HTERT RPE-1 (cell line): Measurements from ENCODE around the gene GRM1.

Source experiments
- in situ Hi-C: fragments of 300-500 bp; cut with MboI; formaldehyde crosslinking; loops from 4 replicates; pipeline ENCODE4 v1.14.3; 2020; ENCODE audit warnings: low sequenced_read_pairs

GRM1 gene

DNA sequence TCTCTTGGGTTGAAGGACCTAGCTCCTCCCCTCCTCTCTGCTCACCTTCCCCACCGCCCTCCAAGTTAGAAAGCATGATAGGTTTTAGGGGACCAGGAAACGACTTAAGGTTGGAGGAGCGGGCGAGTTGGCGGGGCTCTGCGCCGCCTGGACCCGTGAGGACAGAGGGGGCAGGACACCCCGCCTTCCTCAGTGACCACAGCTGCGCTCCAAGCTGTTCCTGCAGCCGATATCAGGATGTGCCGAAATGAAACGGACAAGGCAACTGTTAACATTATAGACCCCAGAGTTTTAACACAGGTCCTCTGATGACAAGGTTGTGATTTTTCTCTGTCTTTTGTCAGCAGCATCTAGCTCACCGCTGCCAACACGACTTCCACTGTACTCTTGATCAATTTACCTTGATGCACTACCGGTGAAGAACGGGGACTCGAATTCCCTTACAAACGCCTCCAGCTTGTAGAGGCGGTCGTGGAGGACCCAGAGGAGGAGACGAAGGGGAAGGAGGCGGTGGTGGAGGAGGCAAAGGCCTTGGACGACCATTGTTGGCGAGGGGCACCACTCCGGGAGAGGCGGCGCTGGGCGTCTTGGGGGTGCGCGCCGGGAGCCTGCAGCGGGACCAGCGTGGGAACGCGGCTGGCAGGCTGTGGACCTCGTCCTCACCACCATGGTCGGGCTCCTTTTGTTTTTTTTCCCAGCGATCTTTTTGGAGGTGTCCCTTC lies at the start of gene GRM1:
TSS of gene GRM1 (plus strand) at position 212 of the 722 bp plus-strand sequence. CDS start at position 668, 456 bp downstream.
- in situ Hi-C loops = no loop called here

GRCh38 chr6:146009338-146009737 lies 19.5 kb upstream of the GRM1 start:
- in situ Hi-C loops = no loop called here

GRCh38 chr6:146014233-146014632 lies 14.6 kb upstream of the GRM1 start:
- in situ Hi-C loops = no loop called here

DNA sequence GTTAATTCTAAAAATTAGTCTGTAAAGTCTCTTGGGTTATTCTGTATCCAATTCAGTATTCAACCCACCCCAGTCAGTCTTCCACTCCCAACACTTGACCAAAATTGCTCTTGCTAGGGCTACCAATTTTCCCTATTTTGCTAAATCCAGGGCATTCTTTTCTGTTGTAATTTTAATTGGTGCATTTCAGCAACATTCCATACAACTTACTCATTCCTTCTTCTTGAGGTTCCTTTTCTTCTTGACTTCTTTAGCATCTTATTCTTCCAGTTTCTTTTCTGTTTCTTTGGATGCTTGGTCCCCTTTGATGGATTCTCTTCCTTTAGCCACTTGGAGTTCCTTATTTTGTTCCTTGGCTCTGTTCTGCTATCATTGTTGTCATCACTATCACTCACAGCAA lies 11.2 kb upstream of the GRM1 start:
- in situ Hi-C loops = no loop called here

DNA sequence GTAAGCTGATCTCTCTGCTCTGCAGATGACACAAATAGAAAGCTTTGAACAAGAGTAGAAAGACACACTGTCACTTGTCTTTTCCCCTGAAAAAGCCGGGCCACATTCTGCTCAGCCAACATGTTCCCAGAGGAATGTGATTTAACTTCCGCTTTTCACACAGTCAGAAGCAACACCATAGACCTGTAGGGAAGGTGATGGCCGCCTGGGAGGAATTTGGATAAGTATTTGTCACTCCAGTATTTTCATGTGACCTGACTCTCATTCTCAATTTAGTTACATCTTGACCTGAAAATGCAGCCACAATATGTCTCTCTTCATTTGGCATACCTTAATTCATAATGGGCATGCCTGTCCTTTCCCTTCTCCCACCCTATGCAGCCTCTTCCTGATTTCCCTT lies 2.0 kb upstream of the GRM1 start:
- in situ Hi-C loops = no loop called here

- in situ Hi-C loops = no loop called here
Measured at GRCh38 chr6:146027586-146028251, 1.1 kb upstream of the GRM1 start.

- in situ Hi-C loops = no loop called here
Measured at GRCh38 chr6:146028252-146028795, 538 bp upstream of the GRM1 start.

DNA sequence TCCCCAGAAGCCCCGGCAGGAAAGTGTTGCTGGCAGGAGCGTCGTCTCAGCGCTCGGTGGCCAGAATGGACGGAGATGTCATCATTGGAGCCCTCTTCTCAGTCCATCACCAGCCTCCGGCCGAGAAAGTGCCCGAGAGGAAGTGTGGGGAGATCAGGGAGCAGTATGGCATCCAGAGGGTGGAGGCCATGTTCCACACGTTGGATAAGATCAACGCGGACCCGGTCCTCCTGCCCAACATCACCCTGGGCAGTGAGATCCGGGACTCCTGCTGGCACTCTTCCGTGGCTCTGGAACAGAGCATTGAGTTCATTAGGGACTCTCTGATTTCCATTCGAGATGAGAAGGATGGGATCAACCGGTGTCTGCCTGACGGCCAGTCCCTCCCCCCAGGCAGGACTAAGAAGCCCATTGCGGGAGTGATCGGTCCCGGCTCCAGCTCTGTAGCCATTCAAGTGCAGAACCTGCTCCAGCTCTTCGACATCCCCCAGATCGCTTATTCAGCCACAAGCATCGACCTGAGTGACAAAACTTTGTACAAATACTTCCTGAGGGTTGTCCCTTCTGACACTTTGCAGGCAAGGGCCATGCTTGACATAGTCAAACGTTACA lies 817 bp downstream of the GRM1 start:
- in situ Hi-C loops = no loop called here

GRCh38 chr6:146032387-146032786 lies 3.5 kb downstream of the GRM1 start:
- in situ Hi-C loops = no loop called here

DNA sequence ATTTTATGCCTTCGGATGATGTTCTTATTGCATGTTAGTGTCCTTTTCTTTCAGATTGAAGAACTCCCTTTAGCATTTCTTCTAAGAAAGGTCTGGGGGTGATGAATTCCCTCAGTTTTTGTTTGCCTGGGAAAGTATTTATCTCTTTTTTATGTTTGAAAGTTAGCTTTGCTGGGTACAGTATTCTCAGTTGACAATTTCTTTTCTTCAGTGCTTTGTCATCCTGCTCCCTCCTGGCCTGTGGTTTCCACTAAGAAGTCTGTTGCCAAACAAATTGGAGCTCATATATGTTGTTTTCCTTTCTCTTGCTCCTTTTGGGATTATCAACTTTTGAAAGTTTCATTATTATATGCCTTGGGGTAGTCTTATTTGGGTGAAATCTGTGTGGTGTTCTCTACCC lies 11.5 kb downstream of the GRM1 start:
- in situ Hi-C loops = no loop called here

GRCh38 chr6:146041282-146041681 lies 12.4 kb downstream of the GRM1 start:
- in situ Hi-C loops = no loop called here

DNA sequence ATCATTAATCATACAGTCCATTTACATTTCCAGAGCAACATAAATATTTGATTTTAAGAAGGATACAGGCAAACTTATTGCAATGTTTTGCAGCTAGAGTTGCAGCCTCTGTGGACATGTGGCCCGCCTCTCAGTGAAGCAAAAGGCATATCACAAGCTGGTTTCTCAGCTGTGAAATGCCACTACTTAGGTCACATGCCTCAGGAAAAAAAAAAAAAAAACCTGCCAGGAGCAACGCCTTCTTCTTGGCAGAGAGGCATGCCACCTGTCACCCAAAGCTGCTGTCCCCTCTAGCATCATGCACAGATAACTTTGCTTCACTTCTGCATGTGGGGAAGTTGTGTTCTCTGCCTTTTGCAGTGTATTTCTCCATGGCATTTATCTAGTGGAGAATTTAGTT lies 18.5 kb downstream of the GRM1 start:
- in situ Hi-C loops = no loop called here

DNA sequence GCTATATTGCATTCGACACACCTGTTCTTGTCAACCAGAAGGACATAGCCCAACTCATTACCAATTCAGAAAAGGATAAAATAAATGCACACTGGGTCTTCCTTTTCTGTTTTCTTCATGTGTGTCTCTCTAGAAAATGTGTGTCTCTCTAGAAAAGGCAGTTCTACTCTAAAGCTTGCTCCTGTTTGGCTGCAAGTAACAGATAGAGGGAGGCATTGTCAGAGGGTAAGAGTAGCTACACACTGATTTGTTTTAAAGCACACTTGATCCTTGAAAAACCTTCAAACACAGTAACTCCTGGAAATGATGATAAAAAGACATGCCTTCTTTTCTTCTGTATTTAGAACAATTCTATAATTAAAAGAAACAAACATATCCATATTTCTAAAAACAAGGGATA lies 21.3 kb downstream of the GRM1 start:
- in situ Hi-C loops = no loop called here

DNA sequence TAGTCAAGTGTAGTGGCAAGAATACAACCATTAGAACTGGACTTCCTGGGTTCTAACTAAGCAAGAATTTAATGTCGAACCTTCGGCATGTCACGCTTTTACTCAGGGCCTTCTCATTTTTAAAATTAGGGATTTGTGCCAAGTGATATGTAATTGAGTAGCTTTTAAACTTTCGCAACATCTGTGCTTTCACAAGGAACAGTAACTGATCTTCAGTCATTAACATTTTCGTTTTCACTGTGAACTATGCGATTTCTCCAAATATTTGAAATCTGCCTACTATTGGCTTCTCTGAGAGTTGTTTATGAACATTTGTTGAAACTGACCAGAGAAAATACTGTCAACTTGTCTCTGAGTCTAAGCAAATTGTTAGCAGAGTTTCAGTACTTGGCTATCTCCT lies 27.6 kb downstream of the GRM1 start:
- in situ Hi-C loops = no loop called here

DNA sequence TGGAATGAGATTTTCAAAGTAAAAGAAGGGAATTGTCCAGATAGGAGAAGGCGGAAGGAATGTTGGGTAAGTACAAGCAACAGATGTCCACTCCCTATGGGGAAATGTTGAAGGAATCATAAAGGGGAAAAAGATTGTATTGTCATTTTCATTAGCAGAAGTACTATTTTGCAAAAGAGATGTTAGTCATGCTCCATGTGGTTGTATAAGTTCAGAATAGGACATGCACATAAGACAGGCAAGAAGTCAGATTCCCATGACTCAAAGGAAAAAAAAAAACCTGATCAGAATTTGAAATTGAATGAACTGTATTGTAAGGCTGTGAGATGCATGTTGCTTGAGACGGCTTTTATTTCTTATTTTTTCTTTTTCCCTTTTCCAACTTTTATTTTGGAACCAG lies 36.8 kb downstream of the GRM1 start:
- in situ Hi-C loops = no loop called here

GRCh38 chr6:146066506-146066905 lies 37.6 kb downstream of the GRM1 start:
- in situ Hi-C loops = no loop called here

- in situ Hi-C loops = no loop called here
Measured at GRCh38 chr6:146071781-146072180, 42.9 kb downstream of the GRM1 start.

DNA sequence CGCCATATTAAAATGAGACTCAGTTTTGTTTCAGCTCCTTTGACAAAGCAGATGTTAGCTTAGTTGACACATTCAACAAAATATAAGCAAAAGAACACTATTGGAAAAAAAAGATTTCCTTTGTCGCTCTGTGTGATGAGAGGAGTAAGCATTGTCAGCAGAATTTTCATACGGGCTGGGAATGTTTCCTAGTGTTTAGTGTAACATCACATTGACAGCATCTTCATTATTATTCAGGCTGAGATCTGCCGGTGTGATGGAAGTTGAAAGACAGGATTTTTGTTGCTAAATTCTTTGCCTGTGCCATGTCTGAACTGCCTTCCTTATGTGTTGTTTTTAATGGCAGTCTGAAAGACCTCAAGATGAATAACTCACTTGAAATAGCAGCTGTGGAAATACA lies 49.1 kb downstream of the GRM1 start:
- in situ Hi-C loops = no loop called here

- in situ Hi-C loops = no loop called here
Measured at GRCh38 chr6:146087386-146087785, 58.5 kb downstream of the GRM1 start.

GRCh38 chr6:146090474-146090873 lies 61.6 kb downstream of the GRM1 start:
- in situ Hi-C loops = no loop called here

DNA sequence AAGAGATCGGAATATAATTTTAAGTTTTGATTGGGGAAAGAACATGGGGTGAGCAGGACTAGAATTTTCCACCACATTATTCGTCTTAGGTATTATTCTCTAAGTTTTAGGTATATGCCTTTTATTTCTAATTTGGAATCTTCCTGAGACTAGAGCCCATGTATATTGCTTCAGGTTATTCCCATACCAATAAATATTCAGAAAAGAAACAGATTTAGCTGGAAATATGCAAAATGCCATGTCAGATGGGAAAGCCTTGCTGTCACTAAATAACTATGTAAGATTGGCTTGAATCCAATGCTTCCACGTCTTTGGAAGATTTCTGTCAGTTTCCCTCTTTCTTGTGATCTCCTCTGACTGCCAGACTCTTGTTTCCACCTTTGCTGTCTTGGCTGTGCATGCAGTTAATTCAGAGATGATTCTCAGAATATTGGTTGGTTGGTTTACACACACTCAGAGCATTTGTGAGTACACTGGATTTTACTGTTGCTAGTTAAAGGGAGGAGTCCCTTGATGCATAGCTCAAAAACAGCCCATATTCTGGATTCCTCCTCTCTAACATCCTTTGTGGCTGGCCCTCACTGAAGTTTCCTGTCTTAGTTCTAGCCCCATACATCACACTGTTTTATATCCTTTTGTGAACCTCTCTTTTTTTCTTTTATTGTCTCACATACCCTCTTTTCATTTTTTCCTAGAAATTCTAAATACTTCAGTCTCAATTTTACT lies 64.3 kb downstream of the GRM1 start:
- in situ Hi-C loops = no loop called here
